ENCODE measurements around the gene ZRANB1.

Gene ZRANB1

DNA sequence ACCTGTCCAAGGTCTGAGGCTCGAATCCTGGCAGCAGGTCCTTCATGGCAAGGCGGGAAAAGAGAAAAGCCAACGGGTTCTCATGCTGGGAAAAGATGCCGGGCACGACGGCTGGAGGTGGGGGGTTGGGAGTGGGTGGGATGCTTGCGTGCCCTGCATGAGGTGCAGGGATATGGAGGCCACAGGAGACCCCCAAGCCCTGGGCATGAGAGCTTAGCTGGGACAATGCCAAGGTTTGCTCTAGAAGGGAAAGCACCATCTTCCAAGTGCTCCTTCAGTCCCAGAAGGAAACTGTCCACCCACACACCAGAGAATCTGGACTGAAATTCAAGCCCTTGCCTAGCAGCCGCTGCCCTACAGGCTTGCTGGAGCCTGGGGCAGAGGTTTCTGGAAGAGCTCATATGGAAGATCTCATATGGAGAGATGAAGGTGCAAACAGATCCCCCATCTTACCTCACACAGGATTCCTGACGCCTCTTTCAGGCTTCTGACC is 64.3 kb downstream of the ZRANB1 start:
- no peak overlapping the region for H3K4me2 ChIP-seq (ENCODE audit: low read length)
- no peaks in the 10 kb centered on the region for H3K4me1 ChIP-seq (ENCODE audit: insufficient read depth, low read length, severe bottlenecking)
- no peaks in the 10 kb centered on the region for H3K79me2 ChIP-seq (ENCODE audit: insufficient read depth, low read length)
- no peaks in the 10 kb centered on the region for H3K36me3 ChIP-seq (ENCODE audit: insufficient read depth, low read length)
- no peak overlapping the region for H3K27ac ChIP-seq (ENCODE audit: low read depth, low read length, poor library complexity, severe bottlenecking)
- no peaks in the 10 kb centered on the region for H3K9me2 ChIP-seq (ENCODE audit: low read depth, low read length)
- no peaks in the 10 kb centered on the region for H3K9me3 ChIP-seq (ENCODE audit: low read length)
- H3F3A ChIP-seq (ENCODE audit: insufficient read depth, low read length) = no peaks in the 10 kb centered on the region
- no peak overlapping the region for H3K4me3 ChIP-seq (ENCODE audit: low read depth, low read length, poor library complexity, severe bottlenecking)
- TF ChIP-seq, protein P1, sequence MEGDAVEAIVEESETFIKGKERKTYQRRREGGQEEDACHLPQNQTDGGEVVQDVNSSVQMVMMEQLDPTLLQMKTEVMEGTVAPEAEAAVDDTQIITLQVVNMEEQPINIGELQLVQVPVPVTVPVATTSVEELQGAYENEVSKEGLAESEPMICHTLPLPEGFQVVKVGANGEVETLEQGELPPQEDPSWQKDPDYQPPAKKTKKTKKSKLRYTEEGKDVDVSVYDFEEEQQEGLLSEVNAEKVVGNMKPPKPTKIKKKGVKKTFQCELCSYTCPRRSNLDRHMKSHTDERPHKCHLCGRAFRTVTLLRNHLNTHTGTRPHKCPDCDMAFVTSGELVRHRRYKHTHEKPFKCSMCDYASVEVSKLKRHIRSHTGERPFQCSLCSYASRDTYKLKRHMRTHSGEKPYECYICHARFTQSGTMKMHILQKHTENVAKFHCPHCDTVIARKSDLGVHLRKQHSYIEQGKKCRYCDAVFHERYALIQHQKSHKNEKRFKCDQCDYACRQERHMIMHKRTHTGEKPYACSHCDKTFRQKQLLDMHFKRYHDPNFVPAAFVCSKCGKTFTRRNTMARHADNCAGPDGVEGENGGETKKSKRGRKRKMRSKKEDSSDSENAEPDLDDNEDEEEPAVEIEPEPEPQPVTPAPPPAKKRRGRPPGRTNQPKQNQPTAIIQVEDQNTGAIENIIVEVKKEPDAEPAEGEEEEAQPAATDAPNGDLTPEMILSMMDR (IDR thresholded peaks at IDR 0.05; ENCODE audit: low read length) = no peak
- TF ChIP-seq EZH2 (IDR thresholded peaks at IDR 0.05; ENCODE audit: borderline replicate concordance, low read length) = no peak
- no peak overlapping the region for H2AFZ ChIP-seq (ENCODE audit: low read length)
- 0 out of 2 replicates have a peak, but pooled peaks cover 4% of the 10 kb centered on the region for H3K27me3 ChIP-seq (ENCODE audit: insufficient read depth, low read length)
- H4K20me1 ChIP-seq (ENCODE audit: insufficient read depth, low read length) = no peaks in the 10 kb centered on the region
- H3K9ac ChIP-seq (ENCODE audit: low read length) = no peak overlapping the region

DNA sequence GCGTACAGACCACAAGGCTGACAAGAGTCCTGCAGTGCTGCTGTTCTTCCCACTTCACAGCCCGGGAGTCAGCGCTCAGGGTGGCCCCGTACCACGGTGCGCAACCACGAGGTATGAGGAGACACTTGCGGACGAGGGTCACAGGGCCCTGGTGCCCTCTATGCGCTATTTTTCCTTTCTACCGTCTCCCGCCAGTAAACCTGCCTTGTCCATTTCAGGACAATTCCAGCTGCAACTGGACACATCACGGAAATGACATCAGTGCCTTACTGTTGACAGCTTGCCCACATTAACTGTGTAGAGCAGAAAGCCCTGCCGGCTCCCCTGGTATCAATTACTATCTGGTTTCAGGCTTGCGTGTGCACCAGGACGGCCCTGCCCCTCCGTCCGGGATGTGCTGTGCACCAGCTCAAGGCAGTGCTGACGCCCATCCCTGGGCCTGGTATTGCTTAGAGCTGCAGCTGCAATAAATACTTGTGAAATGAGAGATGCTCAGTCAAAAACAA is 65.1 kb downstream of the ZRANB1 start:
- Histone ChIP-seq H3K36me3 (ENCODE audit: insufficient read depth, low read length) (no peaks in the 10 kb centered on the region), H3K27ac (ENCODE audit: low read depth, low read length, poor library complexity, severe bottlenecking) (no peak overlapping the region), H3K4me2 (ENCODE audit: low read length) (no peak overlapping the region), H3K9me3 (ENCODE audit: low read length) (no peaks in the 10 kb centered on the region), H3K27me3 (ENCODE audit: insufficient read depth, low read length) (peaks cover 4% of the 10 kb centered on the region; the same call in 1 of the 2 replicates), H3K4me1 (ENCODE audit: insufficient read depth, low read length, severe bottlenecking) (no peaks in the 10 kb centered on the region), H3K9me2 (ENCODE audit: low read depth, low read length) (no peaks in the 10 kb centered on the region), H3F3A (ENCODE audit: insufficient read depth, low read length) (no peaks in the 10 kb centered on the region), H3K9ac (ENCODE audit: low read length) (no peak overlapping the region), H3K79me2 (ENCODE audit: insufficient read depth, low read length) (no peaks in the 10 kb centered on the region), H2AFZ (ENCODE audit: low read length) (no peak overlapping the region), H3K4me3 (ENCODE audit: low read depth, low read length, poor library complexity, severe bottlenecking) (no peak overlapping the region), H4K20me1 (ENCODE audit: insufficient read depth, low read length) (no peaks in the 10 kb centered on the region)
- TF ChIP-seq, protein P1 (IDR thresholded peaks at IDR 0.05; ENCODE audit: low read length) = no peak
- TF ChIP-seq EZH2 (IDR thresholded peaks at IDR 0.05; ENCODE audit: borderline replicate concordance, low read length) = no peak

GRCh38 chr10:125007436-125007835 is 65.5 kb downstream of the ZRANB1 start:
- Histone ChIP-seq H3K4me2 (ENCODE audit: low read length) (no peak overlapping the region), H4K20me1 (ENCODE audit: insufficient read depth, low read length) (no peaks in the 10 kb centered on the region), H3K9me2 (ENCODE audit: low read depth, low read length) (no peaks in the 10 kb centered on the region), H3K9me3 (ENCODE audit: low read length) (no peaks in the 10 kb centered on the region), H2AFZ (ENCODE audit: low read length) (no peak overlapping the region), H3K27ac (ENCODE audit: low read depth, low read length, poor library complexity, severe bottlenecking) (no peak overlapping the region), H3K9ac (ENCODE audit: low read length) (no peak overlapping the region), H3K4me1 (ENCODE audit: insufficient read depth, low read length, severe bottlenecking) (no peaks in the 10 kb centered on the region), H3K79me2 (ENCODE audit: insufficient read depth, low read length) (no peaks in the 10 kb centered on the region), H3F3A (ENCODE audit: insufficient read depth, low read length) (no peaks in the 10 kb centered on the region), H3K36me3 (ENCODE audit: insufficient read depth, low read length) (no peaks in the 10 kb centered on the region), H3K4me3 (ENCODE audit: low read depth, low read length, poor library complexity, severe bottlenecking) (no peak overlapping the region), H3K27me3 (ENCODE audit: insufficient read depth, low read length) (peaks cover 4% of the 10 kb centered on the region; the same call in 1 of the 2 replicates)
- TF ChIP-seq, protein P1 (IDR thresholded peaks at IDR 0.05; ENCODE audit: low read length) = no peak
- TF ChIP-seq EZH2 (IDR thresholded peaks at IDR 0.05; ENCODE audit: borderline replicate concordance, low read length) = no peak

Data from OCI-LY1 (cell line).